Measurements from ENCODE around the gene MC2R.

DNA sequence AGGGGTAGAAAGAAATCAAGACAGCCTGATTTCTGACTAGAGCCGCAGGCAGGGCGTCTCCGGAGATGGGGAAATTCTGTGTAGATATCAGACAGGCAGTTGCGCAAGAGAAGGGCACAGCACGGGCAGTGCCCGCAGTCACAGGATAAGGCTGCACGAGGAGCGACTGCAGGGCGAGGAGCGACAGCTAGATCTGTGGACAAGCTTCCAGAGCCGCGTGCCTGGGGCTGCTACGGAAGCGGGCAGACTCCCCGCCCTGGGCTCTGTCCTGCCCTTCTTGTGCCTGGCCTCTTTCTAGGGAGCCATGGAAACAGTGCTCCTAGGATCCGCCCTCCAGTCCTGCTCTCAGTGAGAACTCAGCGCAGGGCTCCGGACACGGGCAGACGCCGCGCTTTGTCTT, 78.8 kb downstream of the MC2R start:
- no peak for TF ChIP-seq CTCF (conservative IDR thresholded peaks at IDR 0.05)
- TF ChIP-seq ZFX (IDR thresholded peaks at IDR 0.05): no peak
